Left ventricle myocardium inferior (tissue), 1 donor: Measurements from ENCODE around the gene CCDC50. TPM values are rescaled to one million over a fixed set of nuclear protein-coding genes. Genes with fewer than 3 reads are reported as not detected.

Experiments
- DNase-seq: peaks from one replicate; pipeline ENCODE4 v3.0.0-alpha.2; 2020
- H3K27ac ChIP-seq: fragments of 200-600 bp; replicated peaks from 2 replicates; pipeline ENCODE4 v1.8.0; 2021
- H3K27me3 ChIP-seq: fragments of 200-600 bp; 2 replicates; pipeline ENCODE4 v1.8.0; 2021; ENCODE audit warnings: low read depth
- H3K36me3 ChIP-seq: fragments of 200-600 bp; 2 replicates; pipeline ENCODE4 v1.8.0; 2021
- H3K4me1 ChIP-seq: fragments of 200-600 bp; 2 replicates; pipeline ENCODE4 v1.8.0; 2021
- H3K4me3 ChIP-seq: fragments of 200-600 bp; 2 replicates; pipeline ENCODE4 v1.8.0; 2021; ENCODE audit warnings: mild to moderate bottlenecking, moderate library complexity
- H3K9me3 ChIP-seq: fragments of 200-600 bp; replicated peaks from 2 replicates; pipeline ENCODE4 v1.8.0; 2021
- CTCF ChIP-seq: fragments of 200-600 bp; IDR thresholded peaks from 2 replicates; pipeline ENCODE4 v1.8.0; 2021; ENCODE audit warnings: antibody characterized with exemption, mild to moderate bottlenecking, borderline replicate concordance
- intact Hi-C: fragments of 100-400 bp; cut with micrococcal nuclease; formaldehyde crosslinking; loops from one replicate; pipeline ENCODE4 v1.11.0; 2022
- total RNA-seq: library from RNA; stranded (reverse); fragmentation: NEBNext Ultra II Directional; extraction: Animal tissue kit (Norgen Biotek cat#: 25700); gene quantifications from one replicate; pipeline ENCODE4 v1.2.1, GENCODE V29; 2021
- donor health status: DM: no; HTN: yes; CAD: no; lungs with severe emphysema.

CCDC50 gene
- total RNA-seq, 1 donor from 2014 or later: 52.1 TPM

GRCh38 chr3:191300422-191300821 is 28.8 kb upstream of the CCDC50 start:
- no peaks in the 10 kb centered on the region for H3K4me1 ChIP-seq
- no peak for TF ChIP-seq CTCF
- no peak overlapping the region for H3K27ac ChIP-seq
- no peak overlapping the region for H3K4me3 ChIP-seq
- no peaks in the 10 kb centered on the region for H3K27me3 ChIP-seq
- no peaks in the 10 kb centered on the region for H3K36me3 ChIP-seq
- H3K9me3 ChIP-seq: no peaks in the 10 kb centered on the region
- intact Hi-C loops: no loop called here
- no peak for DNase-seq

GRCh38 chr3:191301017-191301416 is 28.2 kb upstream of the CCDC50 start:
- no peaks in the 10 kb centered on the region for H3K4me1 ChIP-seq
- H3K36me3 ChIP-seq: no peaks in the 10 kb centered on the region
- no peaks in the 10 kb centered on the region for H3K27me3 ChIP-seq
- no peak for DNase-seq
- H3K27ac ChIP-seq: no peak overlapping the region
- intact Hi-C loops: no loop called here
- no peak for TF ChIP-seq CTCF
- H3K4me3 ChIP-seq: no peak overlapping the region
- no peaks in the 10 kb centered on the region for H3K9me3 ChIP-seq

GRCh38 chr3:191301782-191302411 is 27.3 kb upstream of the CCDC50 start:
- no peak for TF ChIP-seq CTCF
- Histone ChIP-seq H3K36me3 (no peaks in the 10 kb centered on the region), H3K27ac (no peak overlapping the region), H3K4me3 (no peak overlapping the region), H3K9me3 (no peaks in the 10 kb centered on the region), H3K4me1 (no peaks in the 10 kb centered on the region), H3K27me3 (no peaks in the 10 kb centered on the region)
- intact Hi-C loops: no loop called here
- DNase-seq: no peak

GRCh38 chr3:191302451-191302850 is 26.7 kb upstream of the CCDC50 start:
- no peak overlapping the region for H3K4me3 ChIP-seq
- no peak for DNase-seq
- no peaks in the 10 kb centered on the region for H3K36me3 ChIP-seq
- no peaks in the 10 kb centered on the region for H3K27me3 ChIP-seq
- intact Hi-C loops: no loop called here
- H3K4me1 ChIP-seq: no peaks in the 10 kb centered on the region
- H3K9me3 ChIP-seq: no peaks in the 10 kb centered on the region
- H3K27ac ChIP-seq: no peak overlapping the region
- TF ChIP-seq CTCF: no peak

- Histone ChIP-seq H3K9me3 (no peaks in the 10 kb centered on the region), H3K27ac (no peak overlapping the region), H3K4me3 (no peak overlapping the region), H3K27me3 (no peaks in the 10 kb centered on the region), H3K4me1 (no peaks in the 10 kb centered on the region), H3K36me3 (no peaks in the 10 kb centered on the region)
- intact Hi-C loops: no loop called here
- no peak for DNase-seq
- no peak for TF ChIP-seq CTCF
Measured at GRCh38 chr3:191303596-191303995, 25.6 kb upstream of the CCDC50 start.
